Loucy (cell line): ENCODE measurements around the gene RAN.

Source experiments
- CTCF ChIP-seq: fragments of 200-600 bp; sonication (generic); conservative IDR thresholded peaks from 2 replicates; pipeline ENCODE4 v1.5.1; 2014; ENCODE audit warnings: mild to moderate bottlenecking, antibody characterized with exemption, low read length
- EZH2phosphoT487 ChIP-seq: fragments of 200-600 bp; IDR thresholded peaks from 2 replicates; pipeline ENCODE4 v1.6.1; 2018; ENCODE audit warnings: antibody characterized with exemption, mild to moderate bottlenecking, moderate library complexity, borderline replicate concordance

DNA sequence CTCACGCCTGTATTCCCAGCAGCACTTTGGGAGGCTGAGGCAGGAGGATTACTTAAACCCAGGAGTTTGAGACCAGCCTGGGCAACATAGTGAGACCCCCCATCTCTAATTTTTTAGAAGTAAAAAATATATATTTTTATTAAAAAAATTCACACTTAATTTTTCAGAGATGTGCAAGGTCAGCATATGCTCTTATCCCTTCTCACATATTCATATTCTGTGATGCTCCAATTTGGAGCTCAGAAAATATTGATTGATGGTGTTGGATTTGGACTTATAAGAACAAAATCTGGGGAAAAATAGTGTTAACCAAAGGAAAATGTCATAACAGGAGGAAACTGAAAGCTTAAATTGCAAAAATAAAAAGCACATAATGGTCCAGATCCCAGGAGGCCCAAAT lies 9.7 kb downstream of the RAN start:
- TF ChIP-seq CTCF (no peak), EZH2phosphoT487 (no peak)
